DOHH2 (cell line): ENCODE measurements around the gene AIM2.

ENCODE experiments used
- CTCF ChIP-seq: fragments of 200-600 bp; sonication (generic); IDR thresholded peaks from one replicate; pipeline ENCODE4 v1.5.1; 2014; ENCODE audit warnings: antibody characterized with exemption, mild to moderate bottlenecking, low read depth, low read length; ENCODE audit not compliant: poor library complexity, severe bottlenecking
- EZH2phosphoT487 ChIP-seq: fragments of 200-600 bp; sonication (generic); IDR thresholded peaks from 2 replicates; pipeline ENCODE4 v1.6.1; 2017; ENCODE audit warnings: borderline replicate concordance, mild to moderate bottlenecking, antibody characterized with exemption, low read length, moderate library complexity, mixed read lengths

- TF ChIP-seq EZH2phosphoT487 (no peak), CTCF (no peak)
Measured at GRCh38 chr1:159076438-159077119, at the start of gene AIM2.
